Measurements from ENCODE around the gene APEH. TPM values are rescaled to one million over a fixed set of nuclear protein-coding genes. Genes with fewer than 3 reads are reported as not detected.

The APEH gene
- total RNA-seq, 4 donors from 2014 or later: 53.9 to 151 (median 116) TPM

DNA sequence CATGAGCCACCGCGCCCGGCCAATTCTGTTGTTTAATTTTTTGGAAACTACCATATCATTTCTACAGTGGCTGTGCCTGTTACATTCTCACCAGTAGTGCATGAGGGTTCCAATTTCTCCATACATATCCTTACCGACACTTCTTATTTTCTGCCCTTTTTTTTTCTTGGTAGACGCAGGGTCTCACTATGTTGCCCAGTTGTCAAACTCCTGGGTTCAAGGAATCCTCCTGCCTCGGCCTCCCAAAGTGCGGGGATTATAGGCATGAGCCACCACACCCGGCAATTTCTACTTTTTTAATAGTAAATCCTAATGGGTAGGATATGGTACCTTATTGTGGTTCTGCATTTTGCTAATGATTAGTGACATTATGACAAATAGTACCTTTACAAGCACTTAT is 35.7 kb downstream of the APEH start:
- in situ Hi-C loops (cut with MboI; ENCODE audit: low pct_ligation_motif_present in 1 of 4, low pct_unique_long_range_greater_than_20kb in 1 of 4, low sequenced_read_pairs in 3 of 4): loop anchor here in 1 of 4 donors (10.0 kb wide), 1 partner anchor 135 kb away; no protein-coding TSS in a partner anchor
- Histone ChIP-seq H3K27me3 (no peaks in the 10 kb centered on the region), H3K4me3 (no peak overlapping the region), H3K4me1 (no peaks in the 10 kb centered on the region), H3K27ac (no peak overlapping the region), H3K9me3 (no peaks in the 10 kb centered on the region), H3K36me3 (no peaks in the 10 kb centered on the region)
- TF ChIP-seq POLR2AphosphoS5 (IDR thresholded peaks at IDR 0.05): no peak
- no peak for TF ChIP-seq EP300 (IDR thresholded peaks at IDR 0.05; ENCODE audit: low read depth)
- TF ChIP-seq, protein P1, sequence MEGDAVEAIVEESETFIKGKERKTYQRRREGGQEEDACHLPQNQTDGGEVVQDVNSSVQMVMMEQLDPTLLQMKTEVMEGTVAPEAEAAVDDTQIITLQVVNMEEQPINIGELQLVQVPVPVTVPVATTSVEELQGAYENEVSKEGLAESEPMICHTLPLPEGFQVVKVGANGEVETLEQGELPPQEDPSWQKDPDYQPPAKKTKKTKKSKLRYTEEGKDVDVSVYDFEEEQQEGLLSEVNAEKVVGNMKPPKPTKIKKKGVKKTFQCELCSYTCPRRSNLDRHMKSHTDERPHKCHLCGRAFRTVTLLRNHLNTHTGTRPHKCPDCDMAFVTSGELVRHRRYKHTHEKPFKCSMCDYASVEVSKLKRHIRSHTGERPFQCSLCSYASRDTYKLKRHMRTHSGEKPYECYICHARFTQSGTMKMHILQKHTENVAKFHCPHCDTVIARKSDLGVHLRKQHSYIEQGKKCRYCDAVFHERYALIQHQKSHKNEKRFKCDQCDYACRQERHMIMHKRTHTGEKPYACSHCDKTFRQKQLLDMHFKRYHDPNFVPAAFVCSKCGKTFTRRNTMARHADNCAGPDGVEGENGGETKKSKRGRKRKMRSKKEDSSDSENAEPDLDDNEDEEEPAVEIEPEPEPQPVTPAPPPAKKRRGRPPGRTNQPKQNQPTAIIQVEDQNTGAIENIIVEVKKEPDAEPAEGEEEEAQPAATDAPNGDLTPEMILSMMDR (IDR thresholded peaks at IDR 0.05): no peak
- TF ChIP-seq POLR2A (IDR thresholded peaks at IDR 0.05): no peak
- no peak for DNase-seq
- 96 to 97% methylated on average over 6 to 8 of the region's 8 CpGs for WGBS, 2 donors (ENCODE audit: low coverage in 1 of 2)
- intact Hi-C loops (cut with DNase I; ENCODE audit: low total_unique reads): loop anchor here (10.0 kb wide), 2 partner anchors 135 to 195 kb away; partner anchors contain the start of gene MST1R

DNA sequence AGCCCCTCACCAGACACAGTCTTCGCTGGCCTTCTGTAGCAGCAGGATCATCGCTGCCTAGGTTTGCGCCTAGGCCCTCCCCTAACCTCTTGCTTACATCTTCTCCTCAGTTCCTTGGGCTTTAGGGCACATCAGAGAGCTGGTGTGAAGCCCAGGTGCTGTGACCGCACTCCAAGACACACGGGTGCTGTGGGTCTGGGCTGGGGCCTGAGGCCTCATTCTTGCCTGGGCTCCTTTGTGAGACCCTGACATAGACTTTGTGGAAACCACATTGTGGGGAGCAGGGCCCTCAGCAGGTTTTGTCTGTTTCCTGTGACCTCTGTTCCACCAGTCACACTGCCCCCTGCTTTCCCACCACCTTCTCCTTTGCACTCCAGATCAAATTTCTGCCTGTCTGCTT is 37.3 kb downstream of the APEH start:
- in situ Hi-C loops (cut with MboI; ENCODE audit: low pct_ligation_motif_present in 1 of 4, low pct_unique_long_range_greater_than_20kb in 1 of 4, low sequenced_read_pairs in 3 of 4) (no loop called here), intact Hi-C loops (cut with DNase I; ENCODE audit: low total_unique reads) (no loop called here)
- Histone ChIP-seq H3K27ac (no peak overlapping the region), H3K36me3 (no peaks in the 10 kb centered on the region), H3K4me3 (no peak overlapping the region), H3K9me3 (no peaks in the 10 kb centered on the region), H3K4me1 (no peaks in the 10 kb centered on the region), H3K27me3 (no peaks in the 10 kb centered on the region)
- no peak for DNase-seq
- TF ChIP-seq, protein P1 (IDR thresholded peaks at IDR 0.05): no peak
- TF ChIP-seq EP300 (IDR thresholded peaks at IDR 0.05; ENCODE audit: low read depth) (no peak), POLR2A (IDR thresholded peaks at IDR 0.05) (no peak), POLR2AphosphoS5 (IDR thresholded peaks at IDR 0.05) (no peak)
- 86% methylated on average over 5 of the region's 5 CpGs; no CpG with 5 or more reads in 1 of the 2 donors for WGBS, 2 donors (ENCODE audit: low coverage in 1 of 2)

DNA sequence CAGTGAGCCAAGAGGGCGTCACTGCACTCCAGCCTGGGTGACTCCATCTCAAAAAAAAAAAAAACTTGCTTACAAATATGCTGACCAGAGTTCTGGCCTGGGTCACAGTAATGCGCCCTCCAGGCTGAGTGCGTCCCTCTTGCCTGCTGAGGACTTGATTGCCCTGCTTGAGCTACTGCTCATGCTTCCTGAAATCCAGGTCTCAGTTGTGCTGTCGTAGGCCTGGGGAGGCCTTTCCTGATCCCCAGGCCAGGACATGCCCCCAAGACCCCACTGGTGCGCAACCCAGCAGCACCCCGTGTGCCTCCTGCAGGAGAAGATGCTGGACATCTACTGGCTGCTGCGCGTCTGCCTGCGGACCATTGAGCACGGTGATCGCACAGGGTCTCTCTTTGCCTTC is 38.0 kb downstream of the APEH start:
- TF ChIP-seq EP300 (IDR thresholded peaks at IDR 0.05; ENCODE audit: low read depth) (no peak), POLR2AphosphoS5 (IDR thresholded peaks at IDR 0.05) (no peak), POLR2A (IDR thresholded peaks at IDR 0.05) (no peak)
- TF ChIP-seq, protein P1 (IDR thresholded peaks at IDR 0.05): no peak
- H3K27me3 ChIP-seq: no peaks in the 10 kb centered on the region
- H3K27ac ChIP-seq: no peak overlapping the region
- in situ Hi-C loops (cut with MboI; ENCODE audit: low pct_ligation_motif_present in 1 of 4, low pct_unique_long_range_greater_than_20kb in 1 of 4, low sequenced_read_pairs in 3 of 4): no loop called here
- WGBS, 2 donors (ENCODE audit: low coverage in 1 of 2): 99% methylated on average over 8 of the region's 11 CpGs; no CpG with 5 or more reads in 1 of the 2 donors
- no peaks in the 10 kb centered on the region for H3K9me3 ChIP-seq
- no peaks in the 10 kb centered on the region for H3K36me3 ChIP-seq
- H3K4me3 ChIP-seq: no peak overlapping the region
- no peak for DNase-seq
- intact Hi-C loops (cut with DNase I; ENCODE audit: low total_unique reads): no loop called here
- H3K4me1 ChIP-seq: no peaks in the 10 kb centered on the region

DNA sequence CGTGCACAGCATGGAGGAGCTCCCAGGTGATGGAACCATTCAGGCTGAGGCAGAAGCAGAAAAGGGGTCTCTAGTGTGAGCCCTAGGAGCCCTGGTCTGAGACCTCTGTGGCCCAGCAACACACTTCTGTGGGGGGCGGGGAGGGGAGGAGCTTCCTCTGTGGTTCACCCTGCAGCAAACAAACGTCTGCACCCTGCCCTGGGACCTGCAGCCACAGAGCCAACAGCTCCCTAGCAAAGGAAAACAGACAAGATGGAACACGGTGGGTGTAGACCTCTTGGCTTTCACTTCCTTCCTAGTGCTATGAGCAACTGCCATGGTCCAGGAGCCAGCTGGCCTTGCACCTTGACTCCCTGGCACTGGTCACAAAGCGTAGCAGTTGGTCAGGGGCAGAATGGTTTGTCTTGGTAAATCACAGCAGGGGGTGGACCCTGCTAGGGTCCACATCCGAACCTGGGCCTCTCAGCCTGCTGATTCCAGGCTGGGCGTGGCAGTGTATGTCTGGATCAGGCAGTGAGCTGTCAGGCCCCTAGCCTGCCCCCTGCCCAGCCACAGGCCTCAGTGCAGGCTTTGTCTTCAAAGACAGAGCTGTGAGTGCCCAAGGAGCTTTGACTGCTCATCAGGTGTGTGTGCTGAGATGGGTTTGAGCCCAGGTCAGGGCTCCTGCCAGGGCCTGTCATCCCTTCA is 38.6 kb downstream of the APEH start:
- Histone ChIP-seq H3K27ac (no peak overlapping the region), H3K27me3 (no peaks in the 10 kb centered on the region), H3K9me3 (no peaks in the 10 kb centered on the region), H3K36me3 (no peaks in the 10 kb centered on the region), H3K4me1 (no peaks in the 10 kb centered on the region), H3K4me3 (no peak overlapping the region)
- 70% methylated on average over 7 of the region's 7 CpGs; no CpG with 5 or more reads in 1 of the 2 donors for WGBS, 2 donors (ENCODE audit: low coverage in 1 of 2)
- in situ Hi-C loops (cut with MboI; ENCODE audit: low pct_ligation_motif_present in 1 of 4, low pct_unique_long_range_greater_than_20kb in 1 of 4, low sequenced_read_pairs in 3 of 4) (no loop called here), intact Hi-C loops (cut with DNase I; ENCODE audit: low total_unique reads) (no loop called here)
- TF ChIP-seq, protein P1 (IDR thresholded peaks at IDR 0.05): no peak
- TF ChIP-seq EP300 (IDR thresholded peaks at IDR 0.05; ENCODE audit: low read depth): no peak
- no peak for TF ChIP-seq POLR2AphosphoS5 (IDR thresholded peaks at IDR 0.05)
- no peak for TF ChIP-seq POLR2A (IDR thresholded peaks at IDR 0.05)
- DNase-seq: no peak

All from transverse colon (tissue), 4 donors.